ENCODE measurements around the gene ANKS1B. TPM values are rescaled to one million over a fixed set of nuclear protein-coding genes. Genes with fewer than 3 reads are reported as not detected.
"Not testable (repeated sequence)": the region's sequence is repeated elsewhere in the genome, so short reads cannot be mapped to it uniquely, and the experiment has no call there.

ANKS1B gene
- 0.52 and 4.1 TPM in 2 replicates for total RNA-seq (2014; rRNA removed; shearing (Covaris generic))

DNA sequence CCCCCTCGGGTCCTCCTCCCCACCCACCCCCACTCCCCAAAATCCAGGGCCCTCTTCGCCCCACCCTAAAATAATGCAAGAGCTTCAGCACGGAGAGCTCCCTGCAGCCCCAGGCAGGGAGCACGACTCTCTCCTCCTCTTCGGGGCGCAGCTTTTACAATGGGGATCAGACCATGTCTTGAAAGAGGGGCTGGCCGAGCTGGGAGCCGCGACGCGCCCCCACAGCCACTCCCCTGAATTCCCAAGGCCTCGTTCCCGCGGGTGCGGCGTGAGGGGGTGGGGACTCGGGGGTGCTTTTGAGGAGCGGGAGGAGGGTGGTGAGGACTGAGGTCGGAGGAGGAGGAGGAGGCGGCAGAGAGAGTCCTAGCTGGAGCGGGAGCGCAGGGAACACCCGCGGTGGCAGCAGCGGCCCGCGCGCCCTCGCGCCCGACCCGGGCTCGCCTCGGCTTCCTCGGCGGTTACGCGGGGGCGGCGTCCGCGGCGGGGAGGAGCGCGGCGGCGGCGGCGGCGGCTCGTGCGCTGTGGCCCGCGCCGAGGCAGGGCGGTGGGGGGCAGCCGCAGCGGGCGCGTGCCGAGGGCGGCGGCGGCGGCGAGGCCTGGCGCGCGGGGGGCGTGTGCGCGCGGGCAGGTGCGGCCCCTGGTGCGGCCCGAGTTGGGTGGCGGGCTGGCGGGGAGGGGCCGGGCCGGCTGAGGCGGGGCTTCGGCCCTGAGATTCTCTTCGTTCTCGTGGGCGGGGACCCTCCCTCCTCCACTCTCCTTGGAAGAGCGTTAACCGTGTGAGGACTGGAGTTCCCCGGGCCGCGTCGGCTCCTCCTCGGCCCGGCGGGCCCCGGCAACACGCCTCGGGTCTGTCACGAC is at the start of gene ANKS1B:
TSS of gene ANKS1B (minus strand) at position 666 of the 858 bp plus-strand sequence. CDS start 699 bp downstream, outside the sequence.
- DNase-seq (ENCODE audit: low read depth), result peak; percentile 60

DNA sequence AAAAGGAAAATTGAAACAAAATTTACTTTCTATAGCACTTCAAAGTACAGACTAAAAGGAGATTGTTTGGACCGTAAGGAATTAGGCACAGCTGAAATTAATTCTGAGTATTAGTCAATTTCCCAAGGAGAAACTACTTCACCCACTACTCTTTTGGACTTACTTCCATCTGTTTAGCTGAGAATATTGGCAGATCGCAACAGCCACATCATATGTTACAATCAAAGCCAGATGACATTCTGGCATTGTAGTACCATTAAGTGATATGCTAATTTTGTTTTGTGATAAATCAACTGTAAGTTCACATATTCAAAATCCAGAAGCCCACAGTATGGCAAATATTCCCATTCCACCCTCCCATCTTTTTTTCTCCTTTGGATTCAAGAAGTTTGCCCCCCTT is 47.1 kb upstream of the ANKS1B start:
- no peak for DNase-seq (ENCODE audit: low read depth)

DNA sequence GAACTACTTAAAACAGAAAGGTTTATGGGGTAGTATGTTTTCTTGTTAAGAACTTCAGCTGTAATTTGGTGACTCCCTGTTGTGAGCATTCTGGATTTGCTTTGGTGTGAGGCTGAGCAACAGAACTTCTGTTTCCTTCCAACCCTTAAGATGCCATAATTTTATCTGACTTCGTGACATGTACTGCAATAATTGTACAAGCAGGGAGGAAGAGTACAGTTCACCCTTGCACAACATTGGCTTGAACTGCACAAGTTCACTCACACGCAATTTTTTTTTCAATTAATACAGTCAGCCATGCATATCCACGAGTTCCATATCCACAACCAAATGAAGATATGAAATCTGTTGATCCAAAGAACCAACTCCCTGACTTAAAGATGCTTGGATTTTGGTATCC is 42.9 kb upstream of the ANKS1B start:
- no peak for DNase-seq (ENCODE audit: low read depth)

DNA sequence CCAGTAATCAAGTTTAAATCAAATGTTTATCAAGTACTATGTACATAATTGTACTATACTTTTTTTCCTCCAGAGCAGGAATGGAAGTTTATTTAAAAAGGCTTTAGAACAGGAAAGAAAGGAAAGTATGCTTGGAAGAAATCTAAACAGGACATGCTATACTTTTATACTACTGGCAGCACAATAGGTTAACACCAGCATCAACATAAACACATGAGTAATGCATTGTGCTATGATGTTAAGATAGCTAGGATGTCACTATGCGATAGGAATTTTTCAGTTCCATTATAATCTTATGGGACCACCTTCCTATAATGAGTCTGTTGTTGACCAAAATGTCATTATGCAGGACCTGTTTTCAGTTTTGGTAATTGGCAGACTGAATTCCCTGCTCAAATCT is 41.5 kb upstream of the ANKS1B start:
- DNase-seq (ENCODE audit: low read depth), result no peak

DNA sequence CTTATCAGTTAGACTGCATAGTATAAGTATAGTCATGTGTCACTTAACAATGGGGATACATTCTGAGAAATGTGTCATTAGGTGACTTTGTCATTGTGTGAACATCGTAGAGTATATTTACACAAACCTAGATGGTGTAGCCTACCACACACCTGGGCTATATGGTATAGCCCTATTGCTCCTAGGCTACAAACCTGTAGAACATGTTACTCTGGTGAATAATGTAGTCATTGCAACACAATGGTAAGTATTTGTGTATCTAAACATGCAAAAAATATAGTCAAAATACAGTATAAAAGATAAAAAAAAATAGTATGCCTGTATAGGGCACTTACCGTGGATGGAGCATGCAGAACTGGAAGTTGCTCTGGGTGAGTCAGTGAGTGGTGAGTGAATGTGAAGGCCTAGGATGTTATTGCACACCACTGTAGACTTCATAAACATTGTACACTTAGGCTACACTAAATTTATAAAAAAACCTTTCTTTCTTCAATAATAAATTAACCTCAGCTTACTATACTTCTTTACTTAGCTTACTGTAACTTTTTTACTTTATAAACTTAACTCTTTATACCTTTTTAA is 40.3 kb upstream of the ANKS1B start:
- no peak for DNase-seq (ENCODE audit: low read depth)

DNA sequence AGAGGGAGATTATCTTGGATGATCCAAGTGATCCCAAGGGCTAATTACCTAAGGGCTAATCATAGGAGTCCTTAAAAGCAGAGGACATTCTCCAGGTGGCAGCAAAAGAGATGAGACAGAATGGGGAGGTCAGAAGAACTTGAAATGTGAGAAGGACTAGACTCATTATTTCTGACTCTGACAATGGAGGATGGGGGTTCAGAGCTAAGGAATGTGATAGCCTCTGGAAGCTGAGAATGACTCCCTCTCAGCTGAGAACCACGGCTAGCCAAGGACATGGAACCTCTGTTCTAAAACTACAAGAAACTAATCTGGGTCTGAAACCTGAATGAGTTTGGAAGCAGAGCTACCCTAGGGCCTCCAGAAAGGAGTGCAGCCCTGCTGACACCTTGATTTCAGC is 35.6 kb upstream of the ANKS1B start:
- DNase-seq (ENCODE audit: low read depth), result peak; percentile 49

DNA sequence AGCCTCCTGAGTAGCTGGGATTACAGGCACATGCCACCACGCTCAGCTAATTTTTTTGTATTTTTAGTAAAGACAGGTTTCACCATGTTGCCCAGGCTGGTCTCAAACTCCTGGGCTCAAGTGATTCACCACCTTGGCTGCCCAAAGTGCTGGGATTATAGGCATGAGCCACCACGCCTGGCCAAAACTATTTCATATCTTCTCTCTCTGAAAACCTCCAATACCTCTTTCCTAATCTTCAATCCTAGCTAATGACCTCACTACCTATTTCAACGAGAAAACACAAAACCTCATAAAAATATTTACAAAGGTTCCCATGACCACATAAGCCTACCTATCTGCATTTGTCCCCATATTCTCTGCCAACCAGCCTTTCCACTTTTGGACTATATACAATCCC is 32.3 kb upstream of the ANKS1B start:
- DNase-seq (ENCODE audit: low read depth), result peak; percentile 74

DNA sequence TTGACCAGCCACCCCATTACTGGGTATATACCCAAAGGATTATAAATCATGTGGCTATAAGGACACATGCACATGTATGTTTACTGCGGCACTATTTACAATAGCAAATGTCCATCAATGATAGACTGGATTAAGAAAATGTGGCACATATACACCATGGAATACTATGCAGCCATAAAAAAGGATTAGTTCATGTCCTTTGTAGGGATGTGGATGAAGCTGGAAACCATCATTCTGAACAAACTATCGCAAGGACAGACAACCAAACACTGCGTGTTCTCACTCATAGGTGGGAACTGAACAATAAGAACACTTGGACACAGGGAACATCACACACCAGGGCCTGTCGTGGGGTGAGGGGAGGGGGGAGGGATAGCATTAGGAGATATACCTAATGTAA is 31.6 kb upstream of the ANKS1B start:
- not testable (repeated sequence) for DNase-seq (ENCODE audit: low read depth)

DNA sequence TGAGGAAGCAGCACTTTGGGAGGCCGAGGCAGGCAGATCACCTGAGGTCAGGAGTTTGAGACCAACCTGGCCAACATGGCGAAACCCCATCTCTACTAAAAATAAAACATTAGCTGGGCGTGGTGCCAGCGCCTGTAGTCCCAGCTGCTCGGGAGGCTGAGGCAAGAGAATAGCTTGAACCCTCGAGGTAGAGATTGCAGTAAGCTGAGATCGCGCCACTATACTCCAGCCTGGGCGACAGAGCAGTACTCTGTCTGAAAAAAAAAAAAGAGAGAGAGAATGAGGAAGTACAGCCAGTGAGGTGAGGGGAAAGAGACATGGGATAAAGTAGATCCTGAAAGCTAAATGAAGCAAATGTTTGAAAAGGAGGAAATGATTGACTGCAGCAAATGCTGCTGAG is 21.1 kb upstream of the ANKS1B start:
- DNase-seq (ENCODE audit: low read depth), result not testable (repeated sequence)

DNA sequence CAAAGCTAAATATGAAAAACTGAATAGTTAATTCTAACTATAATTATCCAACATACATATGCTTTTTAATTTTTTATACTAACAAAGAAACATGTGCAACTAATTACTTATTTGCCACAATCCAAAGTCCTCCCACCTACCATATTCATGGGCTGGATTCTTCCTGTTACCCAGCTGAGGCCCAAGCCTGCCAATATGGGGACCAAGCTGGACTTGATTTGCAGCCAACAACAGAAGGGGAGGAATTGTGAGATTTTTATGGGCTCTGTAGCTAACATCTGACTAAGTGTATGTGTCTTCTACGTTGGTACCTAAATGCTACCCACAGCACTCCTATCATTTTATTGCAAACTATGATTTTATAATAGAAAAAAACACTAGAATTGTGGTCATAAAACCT is 13.1 kb upstream of the ANKS1B start:
- no peak for DNase-seq (ENCODE audit: low read depth)

DNA sequence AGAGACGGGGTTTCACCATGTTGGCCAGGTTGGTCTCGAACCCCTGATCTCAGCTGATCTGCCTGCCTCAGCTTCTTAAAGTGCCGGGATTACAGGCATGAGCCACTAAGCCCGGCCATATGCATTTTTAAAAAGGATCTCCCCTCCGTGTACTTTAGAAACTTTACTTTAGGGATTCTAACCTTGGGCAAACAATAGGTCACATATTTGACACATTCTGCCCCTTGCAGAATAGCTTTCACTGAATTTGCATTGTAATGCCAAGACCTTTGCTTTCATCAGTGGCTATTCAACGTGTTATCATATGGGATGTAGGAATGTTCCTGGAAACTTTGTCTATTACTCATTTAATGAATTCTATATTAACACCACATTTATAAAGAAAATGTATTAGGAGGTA is 11.4 kb upstream of the ANKS1B start:
- no peak for DNase-seq (ENCODE audit: low read depth)

DNA sequence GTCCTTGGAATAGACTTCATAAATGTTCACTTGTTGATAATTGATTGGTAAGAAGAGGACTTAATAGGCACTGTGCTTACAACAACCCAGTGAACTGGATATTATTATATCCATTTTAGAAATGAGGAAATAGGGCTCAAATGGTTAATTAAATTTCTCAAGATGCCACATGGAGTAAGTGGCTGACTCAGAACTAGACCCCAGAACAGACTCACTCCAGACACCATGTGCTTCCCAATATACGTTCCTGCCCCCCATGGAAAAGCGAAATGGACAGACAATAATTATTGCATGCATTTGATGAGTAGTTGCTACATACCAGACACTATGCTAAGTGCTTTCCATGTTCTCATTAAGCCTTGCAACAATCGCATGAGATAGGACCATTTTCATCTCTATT is 895 bp upstream of the ANKS1B start:
- no peak for DNase-seq (ENCODE audit: low read depth)

DNA sequence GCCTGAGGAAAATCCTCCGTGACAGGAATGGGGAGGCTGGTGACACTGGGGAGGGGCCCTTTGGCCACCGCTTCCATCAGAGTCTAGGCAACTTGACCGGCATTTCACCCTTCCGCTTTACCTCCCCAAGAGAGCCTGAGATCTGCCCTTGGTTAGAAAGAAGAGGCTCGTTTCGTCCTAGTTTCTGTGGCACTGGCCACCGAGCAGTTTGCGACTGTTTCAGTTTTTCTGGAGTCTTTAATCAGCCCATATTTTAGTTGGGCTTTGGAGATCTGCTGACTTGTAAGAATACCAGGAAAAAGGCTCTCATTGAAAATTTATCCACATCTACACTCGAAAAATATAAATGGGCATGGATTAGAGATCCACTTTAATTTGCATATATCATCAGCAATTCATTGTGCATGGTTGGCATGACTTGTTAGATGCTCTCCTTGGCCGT is 414 bp upstream of the ANKS1B start:
- no peak for DNase-seq (ENCODE audit: low read depth)

DNA sequence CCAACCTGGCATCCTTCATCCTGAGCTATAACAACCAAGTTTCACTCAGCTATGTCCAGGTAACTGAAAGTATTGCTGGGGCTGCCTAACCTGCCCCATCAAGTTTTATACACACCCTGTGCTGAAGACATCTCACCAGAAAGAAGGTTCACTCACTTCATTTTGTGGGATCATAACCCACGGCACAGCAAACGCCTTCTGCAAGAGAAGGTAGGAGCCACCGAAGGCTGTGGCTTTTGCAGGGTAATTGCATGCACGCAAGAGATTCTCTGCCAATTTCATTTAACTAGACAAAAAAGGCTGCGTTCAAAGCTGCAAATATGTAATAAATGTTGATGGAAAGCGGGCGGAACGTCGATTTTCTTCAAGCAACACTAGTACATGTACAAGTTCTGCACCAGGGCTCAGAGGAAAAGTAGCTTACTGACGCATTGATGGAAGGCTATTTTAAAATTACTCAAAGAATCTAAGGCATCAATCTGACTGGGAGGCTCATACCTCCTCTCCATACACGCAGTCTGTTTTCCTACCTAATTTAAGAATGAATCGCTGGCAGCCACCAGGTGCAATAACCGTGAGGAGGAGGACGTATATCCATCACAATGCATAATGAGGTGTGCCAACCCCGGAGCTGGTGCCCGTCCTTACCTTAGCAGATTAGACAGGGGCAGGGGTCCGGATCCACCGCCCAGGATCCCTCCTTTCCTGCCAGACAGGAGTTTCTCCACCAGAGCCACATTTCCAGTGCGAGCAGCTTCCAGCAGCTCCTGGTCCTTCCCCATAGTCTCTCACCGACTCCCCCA is 1.1 kb downstream of the ANKS1B start:
- DNase-seq (ENCODE audit: low read depth), result no peak

DNA sequence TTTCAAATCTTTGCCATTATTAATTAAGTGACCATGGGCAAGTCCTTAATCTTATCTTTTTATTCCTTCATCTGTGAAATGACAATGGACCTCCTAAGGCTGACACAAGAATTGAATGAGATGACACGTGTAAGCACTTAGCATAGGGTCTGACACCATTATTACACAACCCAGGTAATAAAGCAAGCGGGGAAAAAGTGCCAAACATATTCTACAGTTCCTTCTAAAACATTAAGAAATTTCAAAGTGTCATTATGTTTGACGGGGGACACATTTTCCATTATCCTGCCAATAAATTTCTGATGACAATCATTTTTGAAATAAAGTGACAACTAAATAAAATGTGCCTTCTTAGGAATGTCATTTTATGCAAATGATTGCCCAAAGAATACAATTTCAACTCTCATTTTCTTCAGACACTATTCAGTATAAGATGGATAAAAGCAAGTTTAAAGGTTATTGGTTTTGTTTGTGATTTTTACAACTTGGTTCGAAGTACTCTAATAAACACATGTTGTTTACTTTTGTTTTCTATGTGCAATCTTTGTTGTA is 3.0 kb downstream of the ANKS1B start:
- no peak for DNase-seq (ENCODE audit: low read depth)

DNA sequence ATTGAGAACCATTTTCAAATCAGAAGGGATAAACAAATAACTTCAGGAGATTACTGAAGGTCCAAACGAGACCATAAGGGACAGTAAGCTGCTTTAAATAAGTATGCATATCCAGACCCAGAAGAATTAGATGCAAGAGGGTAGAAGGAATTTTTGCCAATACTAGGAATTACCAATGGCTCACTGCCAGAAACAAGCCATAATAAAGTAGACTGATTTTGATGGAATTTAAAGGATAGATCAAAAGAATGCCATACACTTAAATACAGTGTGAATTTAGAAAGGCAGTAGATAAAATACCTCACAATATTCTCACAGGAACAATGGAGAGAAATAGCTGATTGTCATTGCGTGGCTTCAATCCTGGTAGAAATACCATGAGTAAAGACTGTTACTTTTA is 5.3 kb downstream of the ANKS1B start:
- no peak for DNase-seq (ENCODE audit: low read depth)

DNA sequence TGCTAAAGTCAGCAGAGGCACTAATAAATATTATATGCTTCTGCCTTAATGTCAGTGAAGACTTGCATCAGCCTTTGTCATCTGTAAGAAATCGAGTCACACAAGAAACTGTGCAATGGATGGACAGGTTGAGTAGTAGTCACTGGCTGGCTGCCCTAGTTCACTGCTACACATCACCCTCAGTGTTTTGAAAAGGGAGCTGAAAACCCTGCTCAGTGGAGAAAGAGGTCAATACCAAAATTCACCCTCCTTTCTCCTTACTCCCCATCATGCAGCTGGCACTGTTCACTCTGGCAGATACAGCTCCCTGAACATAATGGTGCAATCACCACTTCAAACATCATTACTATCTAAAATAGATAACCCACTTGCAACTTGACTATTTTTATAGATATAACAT is 6.6 kb downstream of the ANKS1B start:
- no peak for DNase-seq (ENCODE audit: low read depth)

DNA sequence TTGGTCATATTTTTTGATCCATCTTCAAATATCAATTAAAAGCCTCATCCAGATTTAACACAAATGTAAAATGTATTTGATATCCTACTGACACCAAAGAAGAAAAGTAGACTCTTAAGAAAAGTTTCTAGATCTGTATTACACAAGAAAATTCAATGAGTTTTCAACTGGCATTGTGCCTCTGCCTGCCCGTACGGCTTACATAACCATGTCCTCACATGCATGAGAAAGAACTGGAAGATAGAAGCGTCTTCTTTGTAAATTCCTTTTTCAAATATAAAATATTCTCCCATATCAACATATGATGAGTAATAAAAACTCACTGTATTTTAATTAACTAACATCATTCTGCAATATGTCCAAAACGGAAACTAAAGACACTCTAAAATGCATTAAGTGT is 7.2 kb downstream of the ANKS1B start:
- DNase-seq (ENCODE audit: low read depth), result no peak

DNA sequence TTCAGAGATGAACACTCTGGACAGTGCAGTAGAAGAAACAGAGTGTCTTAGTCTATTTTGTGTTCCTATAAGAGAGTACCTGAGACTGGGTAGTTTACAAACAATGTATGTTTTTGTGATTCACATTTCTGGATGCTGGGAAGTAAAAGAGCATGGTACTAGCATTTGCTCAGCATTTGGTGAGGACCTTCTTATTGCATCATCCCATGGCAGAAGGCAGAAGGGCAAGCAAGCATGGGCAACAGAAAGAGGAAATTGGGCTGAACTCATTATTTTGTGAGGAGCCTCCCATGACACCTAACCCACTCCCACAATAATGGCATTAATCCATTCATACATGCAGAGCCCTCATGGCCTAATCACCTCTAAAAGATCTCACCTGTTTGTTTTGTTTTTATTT is 8.0 kb downstream of the ANKS1B start:
- no peak for DNase-seq (ENCODE audit: low read depth)

DNA sequence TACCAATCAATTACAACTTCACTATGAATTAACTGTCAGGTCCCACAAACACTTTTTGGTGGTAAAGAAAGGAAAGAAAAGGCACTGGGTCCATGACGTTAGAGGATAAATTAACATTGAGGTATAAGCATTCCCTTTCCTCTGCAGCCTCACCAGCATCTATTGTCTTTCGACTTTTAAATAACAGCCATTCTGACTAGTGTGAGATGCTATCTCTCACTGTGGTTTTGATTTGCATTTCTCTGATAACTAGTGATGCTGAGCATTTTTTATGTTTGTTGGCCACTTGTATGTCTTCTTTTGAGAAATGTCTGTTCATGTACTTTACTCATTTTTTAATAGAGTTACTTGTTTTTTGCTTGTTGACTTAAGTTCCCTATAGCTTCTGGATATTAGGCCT is 9.4 kb downstream of the ANKS1B start:
- peak; percentile 30 for DNase-seq (ENCODE audit: low read depth)

DNA sequence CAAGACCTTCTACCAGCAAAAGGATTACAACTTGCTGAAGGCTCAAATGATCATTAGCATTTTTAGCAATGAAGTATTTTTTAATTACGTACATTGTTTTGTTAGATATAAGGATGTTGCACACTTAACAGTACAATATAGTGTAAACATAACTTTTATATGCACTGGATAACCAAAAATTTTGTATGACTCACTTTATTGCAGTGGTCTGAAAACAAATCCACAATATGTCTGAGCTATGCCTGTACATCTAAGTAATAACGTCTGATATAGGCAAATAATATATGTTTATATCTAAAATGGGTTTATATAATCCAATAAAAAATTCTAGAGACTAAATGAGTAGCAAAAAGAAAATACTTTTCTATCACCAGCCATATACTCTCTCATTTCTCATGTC is 10.6 kb downstream of the ANKS1B start:
- DNase-seq (ENCODE audit: low read depth), result no peak

DNA sequence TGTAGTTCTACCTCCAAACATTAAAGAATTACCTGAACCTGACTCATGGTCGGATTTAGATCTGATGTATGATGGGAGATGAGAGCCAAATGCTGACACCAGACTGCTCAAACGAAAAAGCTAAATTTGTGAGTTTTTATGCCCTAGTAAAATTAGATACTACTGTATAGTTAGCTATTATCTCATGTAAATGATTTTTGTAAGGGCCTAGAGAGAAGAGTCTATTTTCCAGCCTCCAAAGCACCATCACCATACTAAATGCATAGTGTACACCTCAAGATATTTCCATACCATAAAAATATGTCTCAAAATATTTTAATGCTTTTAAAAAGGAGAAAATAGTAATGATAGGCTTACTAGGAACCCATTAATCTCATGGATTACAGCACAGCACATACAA is 18.3 kb downstream of the ANKS1B start:
- DNase-seq (ENCODE audit: low read depth), result no peak

Measured in M059J (cell line).